WTC11 (cell line): Measurements from ENCODE around the gene TNFAIP8L3.

ENCODE experiments used
- CTCF ChIP-seq: fragments of 200-600 bp; IDR thresholded peaks from 2 replicates; pipeline ENCODE4 v1.8.0; 2022; ENCODE audit warnings: antibody characterized with exemption
- ESRRA ChIP-seq: sonication (generic); formaldehyde crosslinking; IDR thresholded peaks from 2 replicates; pipeline ENCODE4 v1.8.1; 2022; ENCODE audit warnings: mild to moderate bottlenecking, missing genetic modification reagents, borderline replicate concordance
- MAX ChIP-seq: sonication (generic); formaldehyde crosslinking; IDR thresholded peaks from 2 replicates; pipeline ENCODE4 v1.8.0; 2022; ENCODE audit warnings: mild to moderate bottlenecking, missing genetic modification reagents
- NFE2L1 ChIP-seq: sonication (generic); formaldehyde crosslinking; IDR thresholded peaks from 2 replicates; pipeline ENCODE4 v1.8.1; 2023; ENCODE audit warnings: missing genetic modification reagents
- NFYB ChIP-seq: sonication (generic); formaldehyde crosslinking; conservative IDR thresholded peaks from 2 replicates; pipeline ENCODE4 v1.8.0; 2022; ENCODE audit warnings: low read depth, missing genetic modification reagents

GRCh38 chr15:51121631-51122225 lies 27.0 kb upstream of the TNFAIP8L3 start:
- TF ChIP-seq CTCF (no peak), ESRRA (CRISPR knock-in tag) (no peak), NFYB (CRISPR knock-in tag) (no peak), MAX (CRISPR knock-in tag) (no peak), NFE2L1 (CRISPR knock-in tag) (no peak)
